Measurements from ENCODE around the gene TLX2.

TLX2 gene

GRCh38 chr2:74515981-74516633 is 1.9 kb downstream of the TLX2 start:
- no peak overlapping the region for H2AFZ ChIP-seq (ENCODE audit: low read depth, low read length, severe bottlenecking)
- no peaks in the 10 kb centered on the region for H3F3A ChIP-seq (ENCODE audit: insufficient read depth)
- no peaks in the 10 kb centered on the region for H3K27me3 ChIP-seq (ENCODE audit: low read length)
- H3K9me3 ChIP-seq (ENCODE audit: insufficient read depth, low read length), result no peaks in the 10 kb centered on the region
- H3K4me2 ChIP-seq (ENCODE audit: low read depth, low read length, poor library complexity, severe bottlenecking), result no peak overlapping the region
- H3K79me2 ChIP-seq (ENCODE audit: insufficient read depth, low read length), result no peaks in the 10 kb centered on the region
- no peaks in the 10 kb centered on the region for H3K9me2 ChIP-seq (replicated peaks; ENCODE audit: insufficient read depth, low read length)
- no peak overlapping the region for H3K9ac ChIP-seq (ENCODE audit: low read length)
- TF ChIP-seq EZH2phosphoT487 (conservative IDR thresholded peaks at IDR 0.05; ENCODE audit: low read length), result no peak
- TF ChIP-seq CTCF (IDR thresholded peaks at IDR 0.05; ENCODE audit: insufficient read depth, low read length, poor library complexity, severe bottlenecking), result no peak
- H3K36me3 ChIP-seq (ENCODE audit: low read length), result no peaks in the 10 kb centered on the region
- H3K27ac ChIP-seq (ENCODE audit: low read depth, low read length), result no peak overlapping the region
- no peak overlapping the region for H3K4me3 ChIP-seq (ENCODE audit: insufficient read depth, low read length, poor library complexity, severe bottlenecking)
- H4K20me1 ChIP-seq (ENCODE audit: low read depth, low read length), result no peaks in the 10 kb centered on the region

- Histone ChIP-seq H3K79me2 (ENCODE audit: insufficient read depth, low read length) (no peaks in the 10 kb centered on the region), H3K27ac (ENCODE audit: low read depth, low read length) (no peak overlapping the region), H2AFZ (ENCODE audit: low read depth, low read length, severe bottlenecking) (no peak overlapping the region), H4K20me1 (ENCODE audit: low read depth, low read length) (no peaks in the 10 kb centered on the region), H3F3A (ENCODE audit: insufficient read depth) (no peaks in the 10 kb centered on the region), H3K4me2 (ENCODE audit: low read depth, low read length, poor library complexity, severe bottlenecking) (no peak overlapping the region), H3K4me3 (ENCODE audit: insufficient read depth, low read length, poor library complexity, severe bottlenecking) (no peak overlapping the region), H3K9me2 (replicated peaks; ENCODE audit: insufficient read depth, low read length) (no peaks in the 10 kb centered on the region), H3K9me3 (ENCODE audit: insufficient read depth, low read length) (no peaks in the 10 kb centered on the region), H3K27me3 (ENCODE audit: low read length) (no peaks in the 10 kb centered on the region), H3K36me3 (ENCODE audit: low read length) (no peaks in the 10 kb centered on the region), H3K9ac (ENCODE audit: low read length) (no peak overlapping the region)
- no peak for TF ChIP-seq EZH2phosphoT487 (conservative IDR thresholded peaks at IDR 0.05; ENCODE audit: low read length)
- TF ChIP-seq CTCF (IDR thresholded peaks at IDR 0.05; ENCODE audit: insufficient read depth, low read length, poor library complexity, severe bottlenecking), result no peak
These were observed 2.4 kb downstream of the TLX2 start for GRCh38 chr2:74516650-74517049.

- 0 out of 2 replicates have a peak, but pooled peaks cover 6% of the 10 kb centered on the region for H3F3A ChIP-seq (ENCODE audit: insufficient read depth)
- TF ChIP-seq CTCF (IDR thresholded peaks at IDR 0.05; ENCODE audit: insufficient read depth, low read length, poor library complexity, severe bottlenecking) (no peak), EZH2phosphoT487 (conservative IDR thresholded peaks at IDR 0.05; ENCODE audit: low read length) (no peak)
- H3K79me2 ChIP-seq (ENCODE audit: insufficient read depth, low read length), result no peaks in the 10 kb centered on the region; the same call in 1 of the 2 replicates
- no peak overlapping the region for H2AFZ ChIP-seq (ENCODE audit: low read depth, low read length, severe bottlenecking)
- peaks cover 11% of the 10 kb centered on the region for H3K36me3 ChIP-seq (ENCODE audit: low read length)
- H3K9ac ChIP-seq (ENCODE audit: low read length), result no peak overlapping the region
- H4K20me1 ChIP-seq (ENCODE audit: low read depth, low read length), result no peaks in the 10 kb centered on the region
- H3K27me3 ChIP-seq (ENCODE audit: low read length), result no peaks in the 10 kb centered on the region
- H3K27ac ChIP-seq (ENCODE audit: low read depth, low read length), result no peak overlapping the region
- no peaks in the 10 kb centered on the region for H3K9me3 ChIP-seq (ENCODE audit: insufficient read depth, low read length)
- no peaks in the 10 kb centered on the region for H3K9me2 ChIP-seq (replicated peaks; ENCODE audit: insufficient read depth, low read length)
- no peak overlapping the region for H3K4me3 ChIP-seq (ENCODE audit: insufficient read depth, low read length, poor library complexity, severe bottlenecking)
- H3K4me2 ChIP-seq (ENCODE audit: low read depth, low read length, poor library complexity, severe bottlenecking), result no peak overlapping the region
These were observed 8.3 kb downstream of the TLX2 start for GRCh38 chr2:74522516-74522915.

All from SU-DHL-6 (cell line).